Astrocyte (in vitro differentiated cells and primary cell): ENCODE data around the gene NCOR1. TPM values are rescaled to one million over a fixed set of nuclear protein-coding genes. Genes with fewer than 3 reads are reported as not detected.

ENCODE experiments used
- DNase-seq: peaks from one replicate; pipeline ENCODE4 v3.0.0-alpha.2; 2010; ENCODE audit warnings: low read depth
- FAIRE-seq: peaks from 2 replicates; lab custom pipeline; 2011; peaks lifted over from hg19 to GRCh38; lab: Jason Lieb, UNC
- H2AFZ ChIP-seq: 2 replicates; pipeline ENCODE4 v1.6.0; 2012; ENCODE audit warnings: low read depth, low read length, inconsistent platforms
- H3K27ac ChIP-seq: 2 replicates; pipeline ENCODE4 v1.5.1; 2011; ENCODE audit warnings: low read depth, low read length, inconsistent platforms
- H3K27me3 ChIP-seq: 2 replicates; pipeline ENCODE4 v1.6.0; 2011; ENCODE audit warnings: low read length, inconsistent platforms; ENCODE audit not compliant: insufficient read depth
- H3K36me3 ChIP-seq: 2 replicates; pipeline ENCODE4 v1.5.1; 2011; ENCODE audit warnings: low read length, inconsistent platforms; ENCODE audit not compliant: insufficient read depth
- H3K4me1 ChIP-seq: 2 replicates; pipeline ENCODE4 v1.5.1; 2011; ENCODE audit warnings: low read length, inconsistent platforms; ENCODE audit not compliant: insufficient read depth
- H3K4me2 ChIP-seq: 2 replicates; pipeline ENCODE4 v1.6.0; 2012; ENCODE audit warnings: low read length, inconsistent platforms
- H3K4me3 ChIP-seq: 2 replicates; pipeline ENCODE4 v1.5.1; 2011; ENCODE audit warnings: low read depth, mild to moderate bottlenecking, low read length, inconsistent platforms; ENCODE audit not compliant: insufficient read depth
- H3K79me2 ChIP-seq: 2 replicates; pipeline ENCODE4 v1.6.0; 2012; ENCODE audit warnings: mild to moderate bottlenecking, low read length, inconsistent platforms; ENCODE audit not compliant: insufficient read depth
- H3K9ac ChIP-seq: 2 replicates; pipeline ENCODE4 v1.6.0; 2012; ENCODE audit warnings: mild to moderate bottlenecking, low read length, inconsistent platforms
- H3K9me3 ChIP-seq: 2 replicates; pipeline ENCODE4 v1.5.1; 2012; ENCODE audit warnings: low read depth, mild to moderate bottlenecking, low read length, inconsistent platforms; ENCODE audit not compliant: insufficient read depth
- H4K20me1 ChIP-seq: 2 replicates; pipeline ENCODE4 v1.6.0; 2012; ENCODE audit warnings: low read length, inconsistent platforms; ENCODE audit not compliant: insufficient read depth
- H3K27ac Mint-ChIP-seq: one replicate; pipeline ENCODE4 v1.8.0; 2021; ENCODE audit warnings: mild to moderate bottlenecking, mixed read lengths; ENCODE audit not compliant: unreplicated experiment
- H3K27me3 Mint-ChIP-seq: one replicate; pipeline ENCODE4 v1.8.0; 2021; ENCODE audit warnings: low read depth, mixed read lengths; ENCODE audit not compliant: unreplicated experiment
- H3K36me3 Mint-ChIP-seq: one replicate; pipeline ENCODE4 v1.8.0; 2021; ENCODE audit warnings: low read depth, mixed read lengths; ENCODE audit not compliant: unreplicated experiment
- H3K4me1 Mint-ChIP-seq: one replicate; pipeline ENCODE4 v1.8.0; 2021; ENCODE audit warnings: low read depth, mixed read lengths; ENCODE audit not compliant: unreplicated experiment
- H3K4me3 Mint-ChIP-seq: one replicate; pipeline ENCODE4 v1.8.0; 2021; ENCODE audit warnings: mild to moderate bottlenecking, moderate library complexity, mixed read lengths; ENCODE audit not compliant: unreplicated experiment
- H3K9me3 Mint-ChIP-seq: one replicate; pipeline ENCODE4 v1.8.0; 2021; ENCODE audit warnings: mild to moderate bottlenecking, mixed read lengths; ENCODE audit not compliant: unreplicated experiment
- EZH2 ChIP-seq: IDR thresholded peaks from 2 replicates; pipeline ENCODE4 v1.6.1; 2012; ENCODE audit warnings: mild to moderate bottlenecking, low read length, inconsistent platforms; ENCODE audit not compliant: insufficient read depth
- total RNA-seq: library from RNA; stranded (reverse); gene quantifications from 2 replicates; pipeline ENCODE4 v1.2.1, GENCODE V29; 2021
- TF ChIP-seq, protein P1 (sequence below): IDR thresholded peaks from 2 replicates; pipeline ENCODE4 v1.5.1; 2011; ENCODE audit warnings: low read depth, mild to moderate bottlenecking, inconsistent platforms, low read length, moderate library complexity; ENCODE audit not compliant: insufficient read depth

NCOR1 gene
- total RNA-seq, 1 donor from 2014 or later, result 119 TPM

DNA sequence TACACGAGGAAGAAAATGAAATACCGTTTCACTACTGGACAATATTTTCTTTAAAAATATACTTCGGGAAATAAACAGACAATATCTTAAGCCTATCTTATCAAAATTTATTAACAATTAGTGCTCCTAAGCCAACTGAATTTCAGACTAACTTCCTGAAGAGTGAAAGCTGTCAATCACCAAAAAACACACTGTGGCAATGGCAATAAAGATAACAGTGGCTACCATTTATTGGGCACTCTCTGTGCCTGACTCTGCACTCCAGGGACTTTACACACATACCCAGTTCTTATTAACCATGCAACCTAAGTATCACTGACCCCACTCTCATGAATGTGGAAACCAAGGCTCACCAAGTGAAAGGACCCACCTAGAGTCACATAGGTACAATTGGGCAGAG is 83.7 kb downstream of the NCOR1 start:
- peaks cover 24% of the 10 kb centered on the region for H3K36me3 ChIP-seq
- Mint-ChIP-seq H3K9me3 (no peaks in the 10 kb centered on the region), H3K4me1 (peaks cover 9% of the 10 kb centered on the region), H3K36me3 (peaks cover 17% of the 10 kb centered on the region), H3K27ac (no peak overlapping the region), H3K4me3 (no peak overlapping the region), H3K27me3 (no peaks in the 10 kb centered on the region)
- no peak overlapping the region for H3K9ac ChIP-seq
- no peaks in the 10 kb centered on the region for H3K9me3 ChIP-seq
- no peak for FAIRE-seq
- no peak for DNase-seq
- H3K79me2 ChIP-seq, result peaks cover 10% of the 10 kb centered on the region
- no peak overlapping the region for H2AFZ ChIP-seq
- no peaks in the 10 kb centered on the region for H3K4me1 ChIP-seq
- no peak overlapping the region for H3K4me3 ChIP-seq
- no peaks in the 10 kb centered on the region for H3K27me3 ChIP-seq
- TF ChIP-seq, protein P1, sequence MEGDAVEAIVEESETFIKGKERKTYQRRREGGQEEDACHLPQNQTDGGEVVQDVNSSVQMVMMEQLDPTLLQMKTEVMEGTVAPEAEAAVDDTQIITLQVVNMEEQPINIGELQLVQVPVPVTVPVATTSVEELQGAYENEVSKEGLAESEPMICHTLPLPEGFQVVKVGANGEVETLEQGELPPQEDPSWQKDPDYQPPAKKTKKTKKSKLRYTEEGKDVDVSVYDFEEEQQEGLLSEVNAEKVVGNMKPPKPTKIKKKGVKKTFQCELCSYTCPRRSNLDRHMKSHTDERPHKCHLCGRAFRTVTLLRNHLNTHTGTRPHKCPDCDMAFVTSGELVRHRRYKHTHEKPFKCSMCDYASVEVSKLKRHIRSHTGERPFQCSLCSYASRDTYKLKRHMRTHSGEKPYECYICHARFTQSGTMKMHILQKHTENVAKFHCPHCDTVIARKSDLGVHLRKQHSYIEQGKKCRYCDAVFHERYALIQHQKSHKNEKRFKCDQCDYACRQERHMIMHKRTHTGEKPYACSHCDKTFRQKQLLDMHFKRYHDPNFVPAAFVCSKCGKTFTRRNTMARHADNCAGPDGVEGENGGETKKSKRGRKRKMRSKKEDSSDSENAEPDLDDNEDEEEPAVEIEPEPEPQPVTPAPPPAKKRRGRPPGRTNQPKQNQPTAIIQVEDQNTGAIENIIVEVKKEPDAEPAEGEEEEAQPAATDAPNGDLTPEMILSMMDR, result no peak
- TF ChIP-seq EZH2, result no peak
- peaks cover 27% of the 10 kb centered on the region for H4K20me1 ChIP-seq
- H3K27ac ChIP-seq, result no peak overlapping the region
- no peak overlapping the region for H3K4me2 ChIP-seq

GRCh38 chr17:16129441-16130205 is 85.7 kb downstream of the NCOR1 start:
- no peak for TF ChIP-seq EZH2
- TF ChIP-seq, protein P1, result no peak
- no peak overlapping the region for H3K9ac ChIP-seq
- no peak overlapping the region for H3K4me3 ChIP-seq
- Mint-ChIP-seq H3K9me3 (no peaks in the 10 kb centered on the region), H3K27ac (no peak overlapping the region), H3K4me1 (no peaks in the 10 kb centered on the region), H3K27me3 (no peaks in the 10 kb centered on the region), H3K36me3 (peaks cover 12% of the 10 kb centered on the region), H3K4me3 (no peak overlapping the region)
- peaks cover 10% of the 10 kb centered on the region for H3K79me2 ChIP-seq
- no peak overlapping the region for H3K27ac ChIP-seq
- H2AFZ ChIP-seq, result no peak overlapping the region
- no peak for FAIRE-seq
- H3K9me3 ChIP-seq, result no peaks in the 10 kb centered on the region
- no peak overlapping the region for H3K4me2 ChIP-seq
- H4K20me1 ChIP-seq, result peaks cover 20% of the 10 kb centered on the region
- H3K27me3 ChIP-seq, result no peaks in the 10 kb centered on the region
- DNase-seq, result no peak
- peaks cover 16% of the 10 kb centered on the region for H3K36me3 ChIP-seq
- no peaks in the 10 kb centered on the region for H3K4me1 ChIP-seq

DNA sequence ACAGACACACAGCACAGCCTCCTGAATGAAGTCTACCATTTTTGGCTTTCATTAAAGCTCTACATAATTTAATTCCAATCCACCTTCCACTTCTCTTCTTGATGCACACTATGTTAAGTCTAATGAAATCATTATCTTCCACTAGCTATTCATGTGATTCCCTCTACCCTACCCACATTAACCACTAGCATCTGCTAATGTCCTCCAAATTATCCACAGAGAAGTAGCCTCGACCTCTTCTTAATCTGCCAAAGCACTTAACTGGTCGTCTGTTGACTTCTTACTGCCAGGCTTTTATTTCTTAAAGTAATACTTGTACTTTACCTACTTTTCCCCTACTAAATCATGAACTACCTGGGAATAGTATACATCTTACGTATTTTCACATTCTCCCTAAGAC is 91.8 kb downstream of the NCOR1 start:
- H3K4me3 Mint-ChIP-seq, result no peak overlapping the region
- peaks cover 18% of the 10 kb centered on the region for H3K36me3 Mint-ChIP-seq
- H3K4me1 Mint-ChIP-seq, result peaks cover 10% of the 10 kb centered on the region

More for the DNA sequence above, 91.8 kb downstream of the NCOR1 start:
- H3K9me3 Mint-ChIP-seq, result no peaks in the 10 kb centered on the region
- no peaks in the 10 kb centered on the region for H3K27me3 ChIP-seq
- no peak overlapping the region for H2AFZ ChIP-seq
- DNase-seq (peak; percentile 7), FAIRE-seq (peak; percentile 59)
- no peak overlapping the region for H3K4me2 ChIP-seq
- H3K4me3 ChIP-seq, result no peak overlapping the region
- H3K9ac ChIP-seq, result no peak overlapping the region
- no peak for TF ChIP-seq EZH2
- TF ChIP-seq, protein P1, result no peak
- H3K4me1 ChIP-seq, result no peaks in the 10 kb centered on the region
- no peak overlapping the region for H3K27ac Mint-ChIP-seq
- no peaks in the 10 kb centered on the region for H3K9me3 ChIP-seq
- H3K27ac ChIP-seq, result no peak overlapping the region
- peaks cover 24% of the 10 kb centered on the region for H3K36me3 ChIP-seq
- H4K20me1 ChIP-seq, result peaks cover 17% of the 10 kb centered on the region
- peaks cover 5% of the 10 kb centered on the region for H3K79me2 ChIP-seq
- H3K27me3 Mint-ChIP-seq, result no peaks in the 10 kb centered on the region
